ENCODE data around the gene BPI. TPM values are rescaled to one million over a fixed set of nuclear protein-coding genes. Genes with fewer than 3 reads are reported as not detected.
"Not testable (repeated sequence)": the region's sequence is repeated elsewhere in the genome, so short reads cannot be mapped to it uniquely, and the experiment has no call there.

BPI gene
- total RNA-seq, result under 1 TPM; 0.19 to 0.51 TPM
- polyA plus RNA-seq, result under 1 TPM in 1 of 2 donors, not detected in 1; 0.82 TPM
- long read RNA-seq, donor 1, result 0 reads
- long read RNA-seq, donor 2, result 0 reads

GRCh38 chr20:38303908-38304379 lies at the start of gene BPI:
BPI (plus strand) TSS chr20:38304156; CDS start chr20:38304224, 68 bp downstream.
- H3K4me3 ChIP-seq (ENCODE audit: low read length in 2 of 2), result no peak within 1 kb of the TSS
- H3K9me3 ChIP-seq (ENCODE audit: control insufficient read depth, low read length), result no peaks in the 10 kb centered on the region
- H3K4me1 ChIP-seq (ENCODE audit: control insufficient read depth in 1 of 2, insufficient read depth in 2 of 2, low read length in 2 of 2), result no peaks in the 10 kb centered on the region
- no peaks in the 10 kb centered on the region for H3K27me3 ChIP-seq (ENCODE audit: control insufficient read depth in 1 of 2, insufficient read depth in 2 of 2, low read length in 1 of 2)
- peak in 1 of 2 donors; percentile 78 for DNase-seq
- no peak within 1 kb of the TSS for H3K27ac ChIP-seq (ENCODE audit: low read depth in 1 of 2, low read length in 2 of 2)
- no peak for ATAC-seq (ENCODE audit: low FRiP score)
- no peaks in the 10 kb centered on the region for H3K36me3 ChIP-seq (ENCODE audit: control insufficient read depth in 1 of 2, insufficient read depth in 2 of 2, low read length in 1 of 2)
- intact Hi-C loops (cut with DNase I), result no loop called here
- 86 to 90% methylated on average over 21 of the region's 21 CpGs for WGBS, 2 donors

GRCh38 chr20:38254621-38255020 lies 49.3 kb upstream of the BPI start:
- intact Hi-C loops (cut with DNase I), result loop anchor here in 1 of 2 donors (5.0 kb wide), 1 partner anchor 38 kb away; no protein-coding TSS in a partner anchor

GRCh38 chr20:38255393-38255792 lies 48.6 kb upstream of the BPI start:
- Histone ChIP-seq H3K27ac (ENCODE audit: low read depth in 1 of 2, low read length in 2 of 2) (peak overlapping the region; percentile 89 to 96), H3K4me3 (ENCODE audit: low read length in 2 of 2) (no peak overlapping the region), H3K9me3 (ENCODE audit: control insufficient read depth, low read length) (no peaks in the 10 kb centered on the region), H3K4me1 (ENCODE audit: control insufficient read depth in 1 of 2, insufficient read depth in 2 of 2, low read length in 2 of 2) (peaks cover 0 to 2% of the 10 kb centered on the region in 2 donors), H3K36me3 (ENCODE audit: control insufficient read depth in 1 of 2, insufficient read depth in 2 of 2, low read length in 1 of 2) (no peaks in the 10 kb centered on the region), H3K27me3 (ENCODE audit: control insufficient read depth in 1 of 2, insufficient read depth in 2 of 2, low read length in 1 of 2) (no peaks in the 10 kb centered on the region)
- intact Hi-C loops (cut with DNase I), result no loop called here
- ATAC-seq (ENCODE audit: low FRiP score) (peak; percentile 42), DNase-seq (no peak)
- WGBS, 2 donors, result 2 to 8% methylated on average over 5 of the region's 5 CpGs

More at GRCh38 chr20:38254621-38255020, 49.3 kb upstream of the BPI start:
- not testable (repeated sequence) for H3K4me1 ChIP-seq (ENCODE audit: control insufficient read depth in 1 of 2, insufficient read depth in 2 of 2, low read length in 2 of 2); H3K9me3 ChIP-seq (ENCODE audit: control insufficient read depth, low read length); H3K36me3 ChIP-seq (ENCODE audit: control insufficient read depth in 1 of 2, insufficient read depth in 2 of 2, low read length in 1 of 2); H3K4me3 ChIP-seq (ENCODE audit: low read length in 2 of 2); DNase-seq; ATAC-seq (ENCODE audit: low FRiP score); H3K27me3 ChIP-seq (ENCODE audit: control insufficient read depth in 1 of 2, insufficient read depth in 2 of 2, low read length in 1 of 2)
- WGBS, 2 donors, result 24 to 27% methylated on average over 4 of the region's 4 CpGs
- H3K27ac ChIP-seq (ENCODE audit: low read depth in 1 of 2, low read length in 2 of 2), result peak overlapping the region; percentile 89 to 96

- no peaks in the 10 kb centered on the region for H3K27me3 ChIP-seq (ENCODE audit: control insufficient read depth in 1 of 2, insufficient read depth in 2 of 2, low read length in 1 of 2)
- ATAC-seq (ENCODE audit: low FRiP score) (no peak), DNase-seq (no peak)
- peaks cover 0 to 2% of the 10 kb centered on the region in 2 donors for H3K4me1 ChIP-seq (ENCODE audit: control insufficient read depth in 1 of 2, insufficient read depth in 2 of 2, low read length in 2 of 2)
- H3K27ac ChIP-seq (ENCODE audit: low read depth in 1 of 2, low read length in 2 of 2), result peak overlapping the region; percentile 89 to 96
- 41 to 57% methylated on average over 4 of the region's 4 CpGs for WGBS, 2 donors
- H3K9me3 ChIP-seq (ENCODE audit: control insufficient read depth, low read length), result no peaks in the 10 kb centered on the region
- no peaks in the 10 kb centered on the region for H3K36me3 ChIP-seq (ENCODE audit: control insufficient read depth in 1 of 2, insufficient read depth in 2 of 2, low read length in 1 of 2)
- intact Hi-C loops (cut with DNase I), result no loop called here
- H3K4me3 ChIP-seq (ENCODE audit: low read length in 2 of 2), result no peak overlapping the region
Measured at GRCh38 chr20:38256021-38256420, 47.9 kb upstream of the BPI start.

DNA sequence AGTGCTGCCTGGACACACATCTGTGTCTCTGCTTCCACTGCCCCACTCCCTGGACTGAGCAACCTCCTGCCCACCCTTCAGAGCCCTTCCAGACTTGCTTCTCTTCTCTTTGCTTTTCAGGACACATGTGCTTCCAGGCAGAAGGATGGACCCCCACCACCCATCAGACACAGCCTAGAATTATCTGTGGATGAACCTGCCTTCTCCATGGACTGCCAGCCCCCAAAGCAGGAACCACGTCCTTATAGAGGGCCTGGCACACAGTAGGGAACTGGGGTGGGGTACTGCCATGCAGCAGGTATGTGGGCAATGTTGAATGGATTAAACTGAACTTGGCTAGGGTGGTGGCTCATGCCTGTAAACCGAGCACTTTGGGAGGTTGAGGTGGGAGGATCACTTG lies 47.0 kb upstream of the BPI start:
- intact Hi-C loops (cut with DNase I), result no loop called here
- peak overlapping the region in 1 of 2 donors; percentile 83 for H3K27ac ChIP-seq (ENCODE audit: low read depth in 1 of 2, low read length in 2 of 2)
- 45 to 51% methylated on average over 2 of the region's 2 CpGs for WGBS, 2 donors
- H3K9me3 ChIP-seq (ENCODE audit: control insufficient read depth, low read length), result no peaks in the 10 kb centered on the region
- ATAC-seq (ENCODE audit: low FRiP score) (no peak), DNase-seq (no peak)
- no peak overlapping the region for H3K4me3 ChIP-seq (ENCODE audit: low read length in 2 of 2)
- H3K4me1 ChIP-seq (ENCODE audit: control insufficient read depth in 1 of 2, insufficient read depth in 2 of 2, low read length in 2 of 2), result peaks cover 0 to 2% of the 10 kb centered on the region in 2 donors
- H3K27me3 ChIP-seq (ENCODE audit: control insufficient read depth in 1 of 2, insufficient read depth in 2 of 2, low read length in 1 of 2), result no peaks in the 10 kb centered on the region
- no peaks in the 10 kb centered on the region for H3K36me3 ChIP-seq (ENCODE audit: control insufficient read depth in 1 of 2, insufficient read depth in 2 of 2, low read length in 1 of 2)

- Histone ChIP-seq H3K9me3 (ENCODE audit: control insufficient read depth, low read length) (no peaks in the 10 kb centered on the region), H3K4me3 (ENCODE audit: low read length in 2 of 2) (no peak overlapping the region), H3K27me3 (ENCODE audit: control insufficient read depth in 1 of 2, insufficient read depth in 2 of 2, low read length in 1 of 2) (no peaks in the 10 kb centered on the region), H3K36me3 (ENCODE audit: control insufficient read depth in 1 of 2, insufficient read depth in 2 of 2, low read length in 1 of 2) (no peaks in the 10 kb centered on the region), H3K27ac (ENCODE audit: low read depth in 1 of 2, low read length in 2 of 2) (peak overlapping the region in 1 of 2 donors; percentile 79), H3K4me1 (ENCODE audit: control insufficient read depth in 1 of 2, insufficient read depth in 2 of 2, low read length in 2 of 2) (peaks cover 0 to 2% of the 10 kb centered on the region in 2 donors)
- DNase-seq, result no peak
- no peak for ATAC-seq (ENCODE audit: low FRiP score)
- intact Hi-C loops (cut with DNase I), result no loop called here
- WGBS, 2 donors, result 88 to 91% methylated on average over 7 of the region's 7 CpGs
Measured at GRCh38 chr20:38258545-38259215, 45.3 kb upstream of the BPI start.

GRCh38 chr20:38260025-38260377 lies 44.0 kb upstream of the BPI start:
- Histone ChIP-seq H3K9me3 (ENCODE audit: control insufficient read depth, low read length) (no peaks in the 10 kb centered on the region), H3K27ac (ENCODE audit: low read depth in 1 of 2, low read length in 2 of 2) (peak overlapping the region; percentile 21 to 53), H3K4me1 (ENCODE audit: control insufficient read depth in 1 of 2, insufficient read depth in 2 of 2, low read length in 2 of 2) (peaks cover 0 to 2% of the 10 kb centered on the region in 2 donors), H3K36me3 (ENCODE audit: control insufficient read depth in 1 of 2, insufficient read depth in 2 of 2, low read length in 1 of 2) (no peaks in the 10 kb centered on the region), H3K27me3 (ENCODE audit: control insufficient read depth in 1 of 2, insufficient read depth in 2 of 2, low read length in 1 of 2) (no peaks in the 10 kb centered on the region), H3K4me3 (ENCODE audit: low read length in 2 of 2) (peak overlapping the region; percentile 41 to 62)
- ATAC-seq (ENCODE audit: low FRiP score) (peak; percentile 30), DNase-seq (no peak)
- 0 to 1% methylated on average over 5 of the region's 5 CpGs for WGBS, 2 donors
- intact Hi-C loops (cut with DNase I), result no loop called here

GRCh38 chr20:38260378-38261053 lies 43.4 kb upstream of the BPI start, which contains the start of gene KIAA1755:
KIAA1755 (minus strand) TSS chr20:38260735; CDS start chr20:38260500, 235 bp downstream.
- H3K36me3 ChIP-seq (ENCODE audit: control insufficient read depth in 1 of 2, insufficient read depth in 2 of 2, low read length in 1 of 2), result no peaks in the 10 kb centered on the region
- DNase-seq, result peak; percentile 67 to 82
- no peaks in the 10 kb centered on the region for H3K4me1 ChIP-seq (ENCODE audit: control insufficient read depth in 1 of 2, insufficient read depth in 2 of 2, low read length in 2 of 2)
- WGBS, 2 donors, result 1 to 2% methylated on average over 21 to 65 of the region's 65 CpGs
- H3K27me3 ChIP-seq (ENCODE audit: control insufficient read depth in 1 of 2, insufficient read depth in 2 of 2, low read length in 1 of 2), result no peaks in the 10 kb centered on the region
- peak; percentile 54 for ATAC-seq (ENCODE audit: low FRiP score)
- peak within 1 kb of the TSS; percentile 41 to 62 for H3K4me3 ChIP-seq (ENCODE audit: low read length in 2 of 2)
- H3K27ac ChIP-seq (ENCODE audit: low read depth in 1 of 2, low read length in 2 of 2), result peak within 1 kb of the TSS; percentile 53 to 79
- intact Hi-C loops (cut with DNase I), result no loop called here
- H3K9me3 ChIP-seq (ENCODE audit: control insufficient read depth, low read length), result no peaks in the 10 kb centered on the region

Measured in aorta (tissue), 5 donors.